MM.1S (cell line): Measurements from ENCODE around the gene CHCHD6.

Experiments used
- EZH2 ChIP-seq: fragments of 300-600 bp; sonication (generic); optimal IDR thresholded peaks from 2 replicates; pipeline ENCODE3; 2017; ENCODE audit warnings: low read depth, mild to moderate bottlenecking, antibody characterized with exemption, low read length, mixed read lengths
- EZH2phosphoT487 ChIP-seq: fragments of 300-600 bp; sonication (generic); IDR thresholded peaks from 2 replicates; pipeline ENCODE4 v1.6.1; 2018; ENCODE audit warnings: antibody characterized with exemption, low read length
- TF ChIP-seq, protein P1 (sequence below): fragments of 300-600 bp; sonication (generic); IDR thresholded peaks from 2 replicates; pipeline ENCODE4 v1.5.1; 2016; ENCODE audit warnings: antibody characterized with exemption, low read length, mixed read lengths

DNA sequence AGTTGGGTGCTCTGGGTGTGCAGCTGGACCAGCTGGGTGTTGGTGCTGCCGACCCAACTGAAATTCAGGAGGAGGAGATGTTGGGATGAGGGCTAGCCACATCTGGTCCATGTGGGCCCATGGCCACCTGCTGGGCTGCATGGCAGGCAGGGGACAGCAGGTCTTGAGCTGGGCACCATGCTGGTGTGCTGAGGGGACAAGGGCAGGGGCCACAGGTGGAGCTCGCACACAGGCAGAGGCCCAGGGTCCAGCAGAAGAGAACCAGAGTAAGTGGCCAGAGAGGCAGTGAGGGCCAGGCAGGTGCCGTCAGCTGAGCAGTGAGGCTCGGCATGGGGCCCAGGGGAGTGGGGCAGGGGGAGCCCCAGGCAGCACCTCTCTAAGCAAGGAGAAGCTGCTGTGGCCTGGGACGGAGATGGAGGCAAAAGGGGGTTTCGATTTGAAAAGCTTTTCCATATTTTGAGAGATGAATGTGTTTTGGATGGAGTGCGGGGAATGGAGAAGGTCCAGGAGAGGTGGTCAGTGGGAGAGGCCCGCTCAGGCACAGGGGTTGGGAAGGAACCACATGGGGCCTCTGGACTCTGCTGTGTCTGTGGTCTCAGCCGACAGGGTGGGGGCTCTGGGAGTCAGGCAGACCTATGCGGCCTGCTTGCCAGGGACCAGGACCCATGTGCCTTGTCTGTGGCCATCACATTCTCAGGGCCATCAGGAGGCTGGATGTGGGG is 248.4 kb downstream of the CHCHD6 start:
- TF ChIP-seq, protein P1, sequence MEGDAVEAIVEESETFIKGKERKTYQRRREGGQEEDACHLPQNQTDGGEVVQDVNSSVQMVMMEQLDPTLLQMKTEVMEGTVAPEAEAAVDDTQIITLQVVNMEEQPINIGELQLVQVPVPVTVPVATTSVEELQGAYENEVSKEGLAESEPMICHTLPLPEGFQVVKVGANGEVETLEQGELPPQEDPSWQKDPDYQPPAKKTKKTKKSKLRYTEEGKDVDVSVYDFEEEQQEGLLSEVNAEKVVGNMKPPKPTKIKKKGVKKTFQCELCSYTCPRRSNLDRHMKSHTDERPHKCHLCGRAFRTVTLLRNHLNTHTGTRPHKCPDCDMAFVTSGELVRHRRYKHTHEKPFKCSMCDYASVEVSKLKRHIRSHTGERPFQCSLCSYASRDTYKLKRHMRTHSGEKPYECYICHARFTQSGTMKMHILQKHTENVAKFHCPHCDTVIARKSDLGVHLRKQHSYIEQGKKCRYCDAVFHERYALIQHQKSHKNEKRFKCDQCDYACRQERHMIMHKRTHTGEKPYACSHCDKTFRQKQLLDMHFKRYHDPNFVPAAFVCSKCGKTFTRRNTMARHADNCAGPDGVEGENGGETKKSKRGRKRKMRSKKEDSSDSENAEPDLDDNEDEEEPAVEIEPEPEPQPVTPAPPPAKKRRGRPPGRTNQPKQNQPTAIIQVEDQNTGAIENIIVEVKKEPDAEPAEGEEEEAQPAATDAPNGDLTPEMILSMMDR, result no peak
- TF ChIP-seq EZH2phosphoT487 (no peak), EZH2 (no peak)
